Left ventricle myocardium inferior (tissue), 1 donor: ENCODE data around the gene KCNT2. TPM values are rescaled to one million over a fixed set of nuclear protein-coding genes. Genes with fewer than 3 reads are reported as not detected.

Source experiments
- DNase-seq: peaks from one replicate; pipeline ENCODE4 v3.0.0-alpha.2; 2020
- H3K27ac ChIP-seq: fragments of 200-600 bp; replicated peaks from 2 replicates; pipeline ENCODE4 v1.8.0; 2021
- H3K27me3 ChIP-seq: fragments of 200-600 bp; 2 replicates; pipeline ENCODE4 v1.8.0; 2021; ENCODE audit warnings: low read depth
- H3K36me3 ChIP-seq: fragments of 200-600 bp; 2 replicates; pipeline ENCODE4 v1.8.0; 2021
- H3K4me1 ChIP-seq: fragments of 200-600 bp; 2 replicates; pipeline ENCODE4 v1.8.0; 2021
- H3K4me3 ChIP-seq: fragments of 200-600 bp; 2 replicates; pipeline ENCODE4 v1.8.0; 2021; ENCODE audit warnings: mild to moderate bottlenecking, moderate library complexity
- H3K9me3 ChIP-seq: fragments of 200-600 bp; replicated peaks from 2 replicates; pipeline ENCODE4 v1.8.0; 2021
- CTCF ChIP-seq: fragments of 200-600 bp; IDR thresholded peaks from 2 replicates; pipeline ENCODE4 v1.8.0; 2021; ENCODE audit warnings: antibody characterized with exemption, mild to moderate bottlenecking, borderline replicate concordance
- intact Hi-C: fragments of 100-400 bp; cut with micrococcal nuclease; formaldehyde crosslinking; loops from one replicate; pipeline ENCODE4 v1.11.0; 2022
- total RNA-seq: library from RNA; stranded (reverse); fragmentation: NEBNext Ultra II Directional; extraction: Animal tissue kit (Norgen Biotek cat#: 25700); gene quantifications from one replicate; pipeline ENCODE4 v1.2.1, GENCODE V29; 2021
- donor health status: DM: no; HTN: yes; CAD: no; lungs with severe emphysema.

The KCNT2 gene
- total RNA-seq, 1 donor from 2014 or later: 0.60 TPM

- no peak for TF ChIP-seq CTCF
- Histone ChIP-seq H3K27ac (no peak overlapping the region), H3K36me3 (no peaks in the 10 kb centered on the region), H3K9me3 (no peaks in the 10 kb centered on the region), H3K4me1 (no peaks in the 10 kb centered on the region), H3K27me3 (no peaks in the 10 kb centered on the region), H3K4me3 (no peak overlapping the region)
- DNase-seq: no peak
- intact Hi-C loops: no loop called here
These were observed 352.5 kb downstream of the KCNT2 start for GRCh38 chr1:196255762-196256161.

- no peak overlapping the region for H3K27ac ChIP-seq
- H3K27me3 ChIP-seq: no peaks in the 10 kb centered on the region
- no peaks in the 10 kb centered on the region for H3K4me1 ChIP-seq
- H3K36me3 ChIP-seq: no peaks in the 10 kb centered on the region
- intact Hi-C loops: no loop called here
- no peak overlapping the region for H3K4me3 ChIP-seq
- no peak for DNase-seq
- H3K9me3 ChIP-seq: no peaks in the 10 kb centered on the region
- no peak for TF ChIP-seq CTCF
These were observed 378.7 kb downstream of the KCNT2 start for GRCh38 chr1:196229546-196229945.

GRCh38 chr1:196214866-196215265, 393.4 kb downstream of the KCNT2 start:
- Histone ChIP-seq H3K27ac (no peak overlapping the region), H3K27me3 (no peaks in the 10 kb centered on the region), H3K4me3 (no peak overlapping the region), H3K4me1 (no peaks in the 10 kb centered on the region), H3K9me3 (no peaks in the 10 kb centered on the region), H3K36me3 (no peaks in the 10 kb centered on the region)
- intact Hi-C loops: no loop called here
- no peak for DNase-seq
- no peak for TF ChIP-seq CTCF

- TF ChIP-seq CTCF: no peak
- Histone ChIP-seq H3K36me3 (no peaks in the 10 kb centered on the region), H3K27ac (no peak overlapping the region), H3K9me3 (peaks cover 7% of the 10 kb centered on the region), H3K4me3 (no peak overlapping the region), H3K4me1 (no peaks in the 10 kb centered on the region), H3K27me3 (no peaks in the 10 kb centered on the region)
- intact Hi-C loops: no loop called here
- no peak for DNase-seq
These were observed 398.3 kb downstream of the KCNT2 start for GRCh38 chr1:196209983-196210382.

GRCh38 chr1:196209265-196209664, 399.0 kb downstream of the KCNT2 start:
- TF ChIP-seq CTCF: no peak
- Histone ChIP-seq H3K9me3 (peaks cover 7% of the 10 kb centered on the region), H3K4me3 (no peak overlapping the region), H3K27me3 (no peaks in the 10 kb centered on the region), H3K4me1 (no peaks in the 10 kb centered on the region), H3K36me3 (no peaks in the 10 kb centered on the region), H3K27ac (no peak overlapping the region)
- intact Hi-C loops: no loop called here
- DNase-seq: no peak
